GM12801 (cell line): ENCODE results near the gene EHMT2.

Experiments used
- CTCF ChIP-seq: IDR thresholded peaks from one replicate; pipeline ENCODE4 v1.5.1; 2011; ENCODE audit warnings: control low read depth; ENCODE audit not compliant: insufficient read length; ENCODE audit errors: extremely low read depth

Gene EHMT2

GRCh38 chr6:31838968-31839367 lies 58.5 kb downstream of the EHMT2 start:
- no peak for TF ChIP-seq CTCF

GRCh38 chr6:31837369-31838113 lies 60.0 kb downstream of the EHMT2 start:
- TF ChIP-seq CTCF: no peak

GRCh38 chr6:31836474-31837368 lies 60.8 kb downstream of the EHMT2 start:
- TF ChIP-seq CTCF: no peak

GRCh38 chr6:31836047-31836473 lies 61.4 kb downstream of the EHMT2 start:
- TF ChIP-seq CTCF: no peak

GRCh38 chr6:31834367-31835250 lies 62.9 kb downstream of the EHMT2 start:
- no peak for TF ChIP-seq CTCF

- TF ChIP-seq CTCF: no peak
Measured at GRCh38 chr6:31831350-31832215, 65.9 kb downstream of the EHMT2 start.
